HEK293 (cell line): ENCODE data around the gene CTDSP2.

ENCODE experiments used
- KLF8 ChIP-seq: fragments of 450-650 bp; formaldehyde crosslinking; IDR thresholded peaks from 2 replicates; pipeline ENCODE4 v1.5.1; 2016; ENCODE audit warnings: missing biosample characterization, missing genetic modification characterization
- ZNF24 ChIP-seq: fragments of 450-650 bp; formaldehyde crosslinking; IDR thresholded peaks from 2 replicates; pipeline ENCODE4 v1.5.1; 2016; ENCODE audit warnings: missing biosample characterization, missing genetic modification characterization
- ZNF274 ChIP-seq, 2 experiments: fragments of 200-500 bp in 1 of 2; fragments of 450-650 bp in 1 of 2; sonication (Bioruptor generic) in 1 of 2; formaldehyde crosslinking in 1 of 2; IDR thresholded peaks; 2 replicates each; pipeline versions ENCODE4 v1.5.1 to v1.6.1; 2014 to 2016; ENCODE audit warnings: borderline replicate concordance in 1 of 2, inconsistent platforms in 1 of 2, low read length in 1 of 2, missing biosample characterization in 1 of 2, missing genetic modification characterization in 1 of 2
- ZNF324 ChIP-seq: fragments of 450-650 bp; formaldehyde crosslinking; IDR thresholded peaks from 2 replicates; pipeline ENCODE4 v1.5.1; 2016; ENCODE audit warnings: missing biosample characterization, missing genetic modification characterization
- ZNF391 ChIP-seq: fragments of 450-650 bp; formaldehyde crosslinking; IDR thresholded peaks from 2 replicates; pipeline ENCODE4 v1.5.1; 2016; ENCODE audit warnings: low read depth, missing biosample characterization, missing genetic modification characterization, borderline replicate concordance
- TF ChIP-seq, protein P1 (sequence below): fragments of 450-650 bp; formaldehyde crosslinking; IDR thresholded peaks from 2 replicates; pipeline ENCODE4 v1.5.1; 2016; ENCODE audit warnings: missing biosample characterization, missing genetic modification characterization

DNA sequence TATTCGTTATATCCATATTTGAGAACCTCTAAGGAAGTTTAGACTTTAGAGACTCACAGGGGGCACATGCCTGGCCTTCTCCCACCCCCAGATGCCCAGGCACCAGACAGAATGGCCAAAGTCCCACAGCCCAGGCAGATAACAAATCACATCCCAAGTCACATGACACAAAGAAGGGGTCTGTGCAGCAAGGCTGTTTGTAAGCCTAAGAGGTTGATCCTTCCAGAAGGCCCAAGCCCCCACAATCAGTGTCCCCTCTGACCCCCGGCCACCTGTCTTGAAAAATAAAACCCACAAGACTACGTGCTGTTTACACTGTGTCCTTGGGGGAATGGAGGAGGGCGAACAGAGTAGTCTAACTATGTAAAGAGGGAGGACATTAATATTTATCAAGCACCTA lies 5.1 kb downstream of the CTDSP2 start:
- TF ChIP-seq ZNF24 (tag by site-specific recombination): no peak
- TF ChIP-seq, protein P1, sequence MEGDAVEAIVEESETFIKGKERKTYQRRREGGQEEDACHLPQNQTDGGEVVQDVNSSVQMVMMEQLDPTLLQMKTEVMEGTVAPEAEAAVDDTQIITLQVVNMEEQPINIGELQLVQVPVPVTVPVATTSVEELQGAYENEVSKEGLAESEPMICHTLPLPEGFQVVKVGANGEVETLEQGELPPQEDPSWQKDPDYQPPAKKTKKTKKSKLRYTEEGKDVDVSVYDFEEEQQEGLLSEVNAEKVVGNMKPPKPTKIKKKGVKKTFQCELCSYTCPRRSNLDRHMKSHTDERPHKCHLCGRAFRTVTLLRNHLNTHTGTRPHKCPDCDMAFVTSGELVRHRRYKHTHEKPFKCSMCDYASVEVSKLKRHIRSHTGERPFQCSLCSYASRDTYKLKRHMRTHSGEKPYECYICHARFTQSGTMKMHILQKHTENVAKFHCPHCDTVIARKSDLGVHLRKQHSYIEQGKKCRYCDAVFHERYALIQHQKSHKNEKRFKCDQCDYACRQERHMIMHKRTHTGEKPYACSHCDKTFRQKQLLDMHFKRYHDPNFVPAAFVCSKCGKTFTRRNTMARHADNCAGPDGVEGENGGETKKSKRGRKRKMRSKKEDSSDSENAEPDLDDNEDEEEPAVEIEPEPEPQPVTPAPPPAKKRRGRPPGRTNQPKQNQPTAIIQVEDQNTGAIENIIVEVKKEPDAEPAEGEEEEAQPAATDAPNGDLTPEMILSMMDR (tag by site-specific recombination): no peak
- TF ChIP-seq KLF8 (tag by site-specific recombination): no peak
- TF ChIP-seq ZNF391 (tag by site-specific recombination): no peak
- TF ChIP-seq ZNF324 (tag by site-specific recombination): no peak
- no peak for TF ChIP-seq ZNF274 (IDR thresholded peaks at IDR 0.05; ENCODE audit: low read length)
- TF ChIP-seq ZNF274 (tag by site-specific recombination; IDR thresholded peaks at IDR 0.05; ENCODE audit: borderline replicate concordance): no peak
